ENCODE results near the gene LPA. TPM values are rescaled to one million over a fixed set of nuclear protein-coding genes. Genes with fewer than 3 reads are reported as not detected.
A peak's percentile ranks its signal among the peaks of the same experiment; 100 is the strongest.
"Not testable (repeated sequence)": the region's sequence is repeated elsewhere in the genome, so short reads cannot be mapped to it uniquely, and the experiment has no call there.

The LPA gene
- total RNA-seq, 1 experiment from 2014 or later, result not detected

DNA sequence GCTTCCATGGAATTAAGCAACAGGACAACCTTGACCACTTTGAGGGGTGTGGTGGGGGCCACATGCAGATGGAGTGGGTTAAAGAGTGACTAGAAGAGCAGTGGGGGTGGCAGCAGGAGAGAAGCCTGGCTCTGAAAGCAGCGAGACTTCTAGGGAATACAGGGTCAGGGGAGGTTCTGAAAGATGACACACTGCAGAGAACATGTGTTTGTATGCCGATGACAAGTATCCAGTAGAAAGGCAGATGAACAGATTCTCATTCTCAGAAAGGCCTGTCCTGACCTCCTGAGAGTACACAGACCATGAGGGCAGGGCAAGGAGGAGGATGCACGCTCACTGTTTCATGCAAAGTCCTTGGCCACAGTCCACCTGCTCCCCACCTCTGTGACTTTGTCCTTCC is 2.9 kb downstream of the LPA start:
- DNase-seq (ENCODE audit: low read depth), result no peak

DNA sequence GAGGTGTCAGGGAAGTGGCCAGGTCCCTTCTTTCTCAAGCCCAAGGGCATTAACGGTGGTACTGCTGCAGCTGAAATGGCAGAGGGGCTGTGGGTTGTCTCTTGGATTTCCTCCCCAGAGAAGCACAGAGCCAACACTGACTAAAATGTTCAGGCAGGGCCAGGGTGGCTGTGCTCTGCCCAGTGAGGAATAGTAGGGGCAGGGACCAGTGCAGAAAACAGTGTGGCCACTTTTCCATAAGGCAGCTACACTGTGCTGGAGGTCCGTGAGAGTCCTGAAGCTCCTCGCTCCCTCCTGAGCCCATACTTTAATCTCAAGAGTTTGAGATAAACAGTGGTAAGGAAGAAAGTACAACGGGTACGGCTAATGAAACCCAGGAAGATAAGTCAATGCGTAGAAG is 4.5 kb downstream of the LPA start:
- DNase-seq (ENCODE audit: low read depth), result no peak

DNA sequence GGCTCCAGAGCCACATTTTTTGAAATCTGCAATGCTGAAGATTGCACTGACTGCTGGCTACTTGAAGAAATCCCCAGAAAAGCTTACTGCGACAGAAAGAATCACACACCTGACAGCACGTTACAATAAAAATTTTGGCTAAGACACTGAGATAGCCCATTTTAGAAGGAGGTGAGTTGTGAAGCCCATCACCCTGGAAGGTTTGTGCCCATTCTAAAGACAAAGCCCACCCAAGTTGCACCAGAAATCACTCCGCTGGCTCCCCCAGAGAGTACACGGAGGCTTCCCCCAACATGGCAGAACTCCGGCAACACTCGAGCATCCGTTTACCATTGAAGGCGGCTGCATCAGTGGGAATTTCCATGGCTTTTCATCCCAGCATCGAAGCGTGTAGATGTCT is 29.4 kb downstream of the LPA start:
- no peak for DNase-seq (ENCODE audit: low read depth)

DNA sequence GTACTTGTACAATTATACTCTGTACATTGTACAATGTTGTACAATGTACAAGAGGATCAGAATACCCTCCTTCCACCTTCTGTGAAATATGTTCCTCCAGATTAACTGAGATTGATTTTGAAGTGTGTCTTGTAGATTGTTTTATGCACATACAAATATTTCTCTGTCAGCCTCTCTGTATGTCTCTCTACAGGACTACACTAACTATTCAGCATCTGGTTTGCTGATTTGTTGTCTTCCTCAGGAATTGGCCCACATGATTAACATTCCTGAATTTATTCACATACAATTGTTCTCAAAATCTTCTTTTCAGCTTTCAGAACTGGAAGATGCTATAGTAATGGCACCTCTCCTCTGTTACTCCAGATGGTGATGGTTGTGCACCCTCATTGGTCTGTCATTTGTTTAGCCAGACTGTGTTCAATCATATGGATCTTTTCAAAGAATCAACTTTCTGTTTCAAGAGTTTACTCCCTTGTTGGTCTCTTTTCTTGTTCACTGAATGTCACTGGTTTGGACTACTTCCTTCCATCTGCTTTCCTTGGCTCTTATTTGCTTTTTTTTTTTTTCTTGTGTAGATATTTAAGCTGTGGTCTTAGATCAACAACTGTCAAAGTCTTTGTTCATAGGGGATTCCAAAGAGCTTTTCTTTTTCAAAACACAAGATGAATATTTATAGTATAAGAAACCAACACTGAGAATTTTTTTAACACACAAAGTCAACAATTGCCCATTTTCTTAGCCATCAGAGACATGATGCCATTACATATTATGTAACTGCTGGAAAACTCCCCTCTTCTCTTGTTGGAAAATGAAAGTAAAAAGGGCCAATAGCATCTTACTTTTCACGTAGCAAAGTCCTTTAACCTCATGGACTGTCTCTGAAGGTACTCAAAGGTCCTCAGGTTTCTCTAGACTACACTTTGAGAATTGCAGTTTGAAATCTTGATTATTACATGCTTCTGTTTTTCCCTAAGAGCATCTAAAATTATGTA is 67.9 kb downstream of the LPA start:
- DNase-seq (ENCODE audit: low read depth), result no peak

DNA sequence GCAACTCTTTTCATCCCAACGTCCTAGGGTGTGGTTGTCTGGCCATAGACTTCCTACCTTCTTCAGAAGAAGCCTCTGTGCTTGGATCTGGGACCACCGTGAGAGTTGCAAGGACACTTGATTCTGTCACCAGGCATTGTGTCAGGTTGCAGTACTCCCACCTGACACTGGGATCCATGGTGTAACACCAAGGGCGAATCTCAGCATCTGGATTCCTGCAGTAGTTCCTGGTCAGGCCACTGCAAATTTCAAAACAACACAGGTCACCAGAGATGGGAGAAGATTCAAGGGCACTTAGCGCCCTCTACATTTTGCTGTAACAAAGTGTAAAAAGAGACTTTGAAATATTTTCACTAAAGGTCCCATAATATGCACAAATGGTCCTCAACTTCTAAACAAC is 68.8 kb downstream of the LPA start:
- not testable (repeated sequence) for DNase-seq (ENCODE audit: low read depth)

DNA sequence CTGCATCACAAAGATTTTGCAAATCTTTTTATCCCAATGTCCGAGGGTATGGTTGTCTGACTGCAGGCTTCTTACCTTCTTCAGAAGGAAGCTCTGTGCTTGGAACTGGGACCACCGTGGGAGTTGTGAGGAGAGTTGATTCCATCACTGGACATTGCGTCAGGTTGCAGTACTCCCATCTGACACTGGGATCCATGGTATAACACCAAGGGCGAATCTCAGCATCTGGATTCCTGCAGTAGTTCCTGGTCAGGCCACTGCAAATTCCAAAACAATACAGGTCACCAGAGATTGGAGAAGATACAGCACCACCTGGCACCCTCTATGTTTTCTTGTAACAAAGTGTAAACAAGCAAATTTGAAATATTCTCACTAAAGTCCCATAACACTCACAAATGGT is 77.7 kb downstream of the LPA start:
- DNase-seq (ENCODE audit: low read depth), result no peak

DNA sequence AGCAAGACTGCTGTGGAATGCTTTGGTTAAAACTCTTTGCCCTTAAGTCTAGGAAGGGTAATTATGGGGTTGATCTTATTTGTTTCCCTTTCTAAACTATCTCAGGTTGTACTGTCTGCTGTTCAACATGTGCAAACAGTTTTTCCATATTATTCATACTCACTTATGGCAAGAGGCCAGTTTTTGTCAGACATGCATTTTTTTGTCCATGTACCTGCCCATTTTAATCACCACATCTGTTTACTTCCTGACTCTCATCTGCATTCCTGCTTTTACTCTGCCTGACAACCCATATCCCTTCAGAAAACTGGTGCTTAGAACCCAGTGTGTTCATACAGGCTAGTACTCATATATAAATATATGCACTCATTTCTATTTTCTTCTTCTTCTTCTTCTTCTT is 80.3 kb downstream of the LPA start:
- no peak for DNase-seq (ENCODE audit: low read depth)

DNA sequence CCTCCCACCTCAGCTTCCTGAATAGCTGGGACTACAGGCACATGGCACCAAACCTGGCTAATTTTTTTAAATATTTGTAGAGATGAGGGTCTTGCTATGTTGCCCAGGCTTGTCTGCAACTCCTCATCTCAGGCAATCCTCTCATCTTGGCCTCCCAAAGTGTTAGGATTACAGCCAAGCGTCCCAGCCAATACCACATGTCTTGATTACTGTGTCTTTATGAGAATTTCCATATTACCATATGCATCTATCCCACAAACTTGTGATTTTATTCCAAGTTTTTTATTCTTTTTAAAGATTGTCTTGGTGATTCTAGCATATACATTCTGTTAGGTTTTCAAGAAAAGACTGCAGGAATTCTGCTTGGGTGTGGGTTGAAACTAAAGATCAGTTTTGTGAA is 82.7 kb downstream of the LPA start:
- no peak for DNase-seq (ENCODE audit: low read depth)

DNA sequence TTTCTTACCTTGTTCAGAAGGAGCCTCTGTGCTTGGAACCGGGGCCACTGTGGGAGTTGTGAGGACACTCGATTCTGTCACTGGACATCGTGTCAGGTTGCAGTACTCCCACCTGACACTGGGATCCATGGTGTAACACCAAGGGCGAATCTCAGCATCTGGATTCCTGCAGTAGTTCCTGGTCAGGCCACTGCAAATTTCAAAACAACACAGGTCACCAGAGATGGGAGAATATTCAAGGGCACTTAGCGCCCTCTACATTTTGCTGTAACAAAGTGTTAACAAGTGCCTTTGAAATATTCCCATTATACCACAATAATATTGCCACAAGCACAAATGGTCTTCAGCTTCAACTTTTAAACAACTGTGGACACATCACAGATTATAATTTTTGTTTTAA is 85.6 kb downstream of the LPA start:
- not testable (repeated sequence) for DNase-seq (ENCODE audit: low read depth)

DNA sequence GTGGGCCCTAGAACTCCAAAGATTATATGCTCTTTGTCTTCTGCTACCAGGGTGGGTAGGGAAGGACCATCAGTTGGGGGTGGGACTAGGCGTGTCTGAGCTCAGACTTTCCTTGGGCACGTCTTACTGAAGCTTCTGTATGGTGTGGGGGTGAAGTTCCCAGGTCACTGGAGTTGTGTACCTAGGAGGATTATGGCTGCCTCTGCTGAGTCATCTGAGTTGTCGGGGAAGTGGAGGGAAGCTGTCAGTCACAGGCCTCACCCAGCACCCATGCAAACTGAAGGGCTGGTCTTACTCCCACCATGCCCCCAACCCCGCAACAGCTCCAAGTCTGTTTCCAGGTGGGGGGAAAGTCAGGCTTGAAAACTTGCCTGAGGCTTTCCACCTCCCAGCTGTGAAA is 90.1 kb downstream of the LPA start:
- no peak for DNase-seq (ENCODE audit: low read depth)

DNA sequence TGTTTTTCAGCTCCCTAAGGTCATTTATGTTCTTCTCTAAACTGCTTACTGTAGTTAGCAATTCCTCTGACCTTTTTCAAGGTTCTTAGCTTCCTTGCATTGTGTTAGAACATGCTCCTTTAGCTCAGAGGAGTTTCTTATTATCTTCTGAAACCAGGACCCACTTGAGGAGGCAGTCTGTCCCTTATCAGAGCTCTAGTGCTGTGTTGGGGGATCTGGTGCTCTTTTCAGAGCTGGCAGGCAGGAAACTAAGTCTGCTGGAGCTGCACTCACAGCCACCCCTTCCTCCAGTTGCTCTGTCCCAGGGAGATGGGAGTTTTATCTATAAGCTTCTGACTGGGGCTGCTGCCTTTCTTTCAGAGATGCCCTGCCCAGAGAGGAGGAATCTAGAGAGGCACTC is 92.9 kb downstream of the LPA start:
- not testable (repeated sequence) for DNase-seq (ENCODE audit: low read depth)

DNA sequence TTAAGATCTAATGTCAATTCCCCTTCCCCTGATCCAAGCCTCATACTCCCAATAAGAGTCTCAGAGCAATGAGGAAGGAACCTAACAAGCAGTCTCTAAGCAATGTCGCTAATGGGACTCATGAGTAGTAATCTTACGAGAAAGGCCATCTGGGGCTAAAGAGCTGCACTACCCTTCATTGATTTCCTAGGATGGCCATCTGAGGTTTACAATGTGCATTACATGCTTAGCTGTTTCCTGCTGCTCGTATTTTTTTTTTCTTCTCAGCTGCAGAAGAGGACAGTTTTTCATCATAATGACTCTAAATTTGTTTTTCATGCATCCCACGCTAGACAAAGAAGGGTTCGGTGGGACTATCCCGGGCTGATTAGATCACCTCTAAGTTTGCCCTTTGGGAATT is 119.3 kb downstream of the LPA start:
- DNase-seq (ENCODE audit: low read depth), result no peak

DNA sequence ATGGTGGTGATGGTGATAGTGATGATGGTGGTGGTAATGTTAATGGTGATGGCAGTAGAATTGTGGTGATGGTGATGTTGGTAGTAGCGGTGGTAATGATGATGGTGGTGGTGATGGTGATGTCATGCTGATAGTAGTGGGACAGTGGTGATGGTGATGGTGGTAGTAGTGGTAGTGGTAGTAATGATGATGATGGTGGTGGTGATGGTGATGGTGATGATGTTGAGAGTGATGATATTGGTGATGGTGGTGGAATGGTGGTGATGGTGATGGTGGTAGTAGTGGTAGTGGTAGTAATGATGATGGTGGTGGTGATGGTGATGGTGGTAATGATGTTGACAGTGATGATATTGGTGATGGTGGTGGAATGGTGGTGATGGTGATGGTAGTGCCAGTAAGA is 128.8 kb downstream of the LPA start:
- no peak for DNase-seq (ENCODE audit: low read depth)

DNA sequence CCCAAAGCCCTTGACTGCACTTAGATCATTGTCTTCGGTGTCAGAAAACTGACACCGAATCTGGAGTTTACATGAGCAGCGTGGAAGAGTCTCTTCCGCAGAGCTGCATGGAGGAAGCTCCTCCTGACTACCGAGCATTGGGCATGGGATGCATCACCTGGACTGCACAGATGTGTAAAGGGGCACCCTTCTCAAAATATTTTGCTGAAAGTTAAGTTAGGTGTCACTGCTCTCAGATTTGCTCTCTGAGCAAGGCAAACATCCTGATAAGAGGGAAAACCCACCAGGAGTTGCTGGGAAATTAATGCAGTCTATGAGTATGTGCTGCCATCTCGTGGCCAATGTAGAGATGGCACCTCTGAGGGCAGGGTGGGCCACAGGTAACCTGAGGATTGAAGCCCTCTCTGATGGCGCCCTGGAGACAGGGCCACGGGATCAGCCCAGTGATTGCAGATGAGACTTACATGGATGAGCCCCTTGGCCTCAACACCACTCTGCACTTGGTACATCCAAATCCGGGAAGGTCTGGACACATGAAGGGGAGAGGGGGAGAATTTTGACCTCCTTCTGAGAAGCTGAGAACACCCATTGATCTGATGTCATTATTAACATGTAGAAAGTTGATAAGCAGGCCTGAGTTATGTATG is 129.9 kb downstream of the LPA start:
- DNase-seq (ENCODE audit: low read depth), result peak; percentile 41

DNA sequence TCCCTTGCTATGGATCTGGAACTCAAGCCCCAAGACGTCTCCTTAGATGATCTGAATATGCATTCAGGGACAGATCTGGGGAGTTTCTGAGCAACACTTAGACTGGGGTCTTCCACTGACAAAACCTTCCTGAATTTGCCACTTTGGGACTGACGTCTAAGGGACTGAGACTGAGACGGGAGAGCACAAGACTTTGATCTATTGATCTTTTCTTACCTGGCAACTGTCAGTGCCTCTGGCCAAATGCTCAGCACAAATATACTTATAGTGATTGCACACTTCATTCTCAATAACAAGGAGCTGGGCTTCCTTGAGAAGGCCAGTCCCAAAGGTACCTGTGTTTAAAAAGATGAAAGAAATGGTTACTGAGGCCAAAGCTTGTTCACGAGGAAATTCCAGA is 131.8 kb downstream of the LPA start:
- DNase-seq (ENCODE audit: low read depth), result no peak

DNA sequence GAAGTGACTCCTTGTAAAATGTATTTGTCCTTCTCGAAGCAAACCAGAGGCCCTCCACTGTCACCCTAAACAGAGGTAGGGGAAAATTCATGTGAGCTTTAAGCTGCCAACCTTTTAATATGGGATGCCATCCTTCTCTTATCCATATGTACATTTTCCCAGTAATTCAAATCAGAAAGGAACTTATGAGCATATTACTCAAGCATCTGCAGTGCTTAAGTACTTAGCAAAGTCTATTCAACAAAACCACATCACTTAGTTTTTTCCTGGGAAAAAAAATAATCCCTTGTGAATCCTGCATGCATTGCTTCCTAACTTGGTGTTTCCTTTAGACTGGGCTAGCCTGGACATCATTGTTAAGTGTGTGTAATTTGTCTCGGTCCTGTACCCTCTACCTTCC is 132.2 kb downstream of the LPA start:
- no peak for DNase-seq (ENCODE audit: low read depth)

DNA sequence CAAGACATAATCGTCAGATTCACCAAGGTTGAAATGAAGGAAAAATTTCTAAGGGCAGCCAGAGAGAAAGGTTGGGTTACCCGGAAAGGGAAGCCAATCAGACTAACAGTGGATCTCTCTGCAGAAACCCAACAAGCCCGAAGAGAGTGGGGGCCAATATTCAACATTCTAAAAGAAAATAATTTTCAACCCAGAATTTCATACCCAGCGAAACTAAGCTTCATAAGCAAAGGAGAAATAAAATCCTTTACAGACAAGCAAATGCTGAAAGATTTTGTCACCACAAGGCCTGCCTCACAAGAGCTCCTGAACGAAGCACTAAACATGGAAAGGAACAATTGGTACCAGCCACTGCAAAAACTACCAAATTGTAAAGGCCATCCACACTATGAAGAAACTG is 134.6 kb downstream of the LPA start:
- DNase-seq (ENCODE audit: low read depth), result not testable (repeated sequence)

DNA sequence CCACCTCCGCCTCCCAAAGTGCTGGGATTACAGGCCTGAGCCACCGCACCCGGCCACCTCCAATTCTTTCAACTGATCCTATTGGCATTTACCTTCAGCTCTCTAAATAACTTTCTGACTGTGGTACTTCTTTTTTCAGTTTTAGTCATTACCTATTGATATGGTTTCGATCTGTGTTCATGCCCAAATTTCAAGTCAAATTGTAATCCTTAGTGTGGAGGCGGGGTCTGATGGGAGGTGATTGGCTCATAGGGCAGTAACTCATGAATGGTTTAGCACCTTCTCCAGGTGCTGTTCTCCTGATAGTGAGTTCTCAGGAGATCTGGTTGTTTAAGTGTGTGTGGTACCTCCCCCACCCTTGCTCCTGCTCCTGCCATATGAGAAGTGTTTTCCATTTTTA is 140.9 kb downstream of the LPA start:
- no peak for DNase-seq (ENCODE audit: low read depth)

DNA sequence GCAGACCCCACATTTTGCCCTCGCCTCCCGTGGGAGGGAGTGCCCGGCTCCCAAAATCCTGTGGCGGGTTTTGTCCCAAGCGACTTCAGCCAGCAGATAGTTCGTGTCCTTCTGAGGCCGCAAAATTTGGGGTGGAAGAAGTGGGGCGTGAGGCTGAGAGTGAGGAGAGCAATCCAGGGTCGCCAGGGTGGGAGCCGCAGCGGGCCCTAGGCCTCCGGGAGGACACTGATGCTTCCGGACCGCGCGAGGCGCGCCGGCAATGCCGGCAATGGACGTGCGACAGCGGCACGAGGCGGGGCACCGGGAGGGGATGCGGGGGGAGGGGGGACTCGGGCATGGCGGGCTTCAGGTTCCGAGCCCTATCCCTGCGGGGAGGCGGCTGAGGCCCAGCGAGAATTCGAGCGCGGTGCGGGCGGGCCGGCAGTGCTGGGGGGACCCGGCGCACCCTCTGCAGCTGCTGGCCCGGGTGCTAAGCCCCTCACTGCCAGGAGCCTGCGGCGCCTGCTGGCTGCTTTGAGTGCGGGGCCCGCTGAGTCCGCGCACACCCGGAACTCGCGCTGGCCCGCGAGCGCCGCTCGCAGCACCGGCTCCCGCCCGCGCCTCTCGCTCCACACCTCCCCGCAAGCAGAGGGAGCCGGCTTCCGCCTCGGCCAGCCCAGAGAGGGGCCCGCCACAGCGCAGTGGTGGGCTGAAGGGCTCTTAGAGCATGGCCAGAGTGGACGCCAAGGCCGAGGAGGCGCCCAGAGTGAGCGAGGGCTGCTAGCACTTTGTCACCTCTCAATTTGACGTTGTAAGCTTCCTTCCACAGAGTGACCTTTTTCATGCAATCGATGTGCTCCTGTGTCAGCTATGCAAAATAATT is 143.8 kb downstream of the LPA start:
- DNase-seq (ENCODE audit: low read depth), result peak; percentile 48

DNA sequence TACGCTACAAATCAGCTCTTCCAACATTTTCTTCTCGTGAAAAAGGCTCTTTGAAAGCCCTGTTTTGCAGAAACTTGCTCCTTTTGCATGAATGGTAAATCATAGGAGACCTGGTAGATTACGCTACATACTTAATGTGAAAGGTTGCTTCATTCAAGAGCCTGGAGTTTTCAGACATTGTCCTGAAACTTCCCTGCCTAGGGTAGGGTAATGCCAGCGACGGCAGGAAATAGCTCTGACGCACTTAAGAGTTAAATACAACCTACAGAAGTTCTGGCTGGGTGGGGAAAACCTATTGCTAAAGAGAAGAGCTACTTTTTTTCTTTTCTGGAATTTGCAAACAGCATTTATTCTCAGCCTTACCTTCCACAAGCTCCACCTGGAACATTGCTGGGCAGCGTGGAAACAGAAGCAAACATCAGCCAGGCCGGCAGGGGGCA is 144.5 kb downstream of the LPA start:
- no peak for DNase-seq (ENCODE audit: low read depth)

DNA sequence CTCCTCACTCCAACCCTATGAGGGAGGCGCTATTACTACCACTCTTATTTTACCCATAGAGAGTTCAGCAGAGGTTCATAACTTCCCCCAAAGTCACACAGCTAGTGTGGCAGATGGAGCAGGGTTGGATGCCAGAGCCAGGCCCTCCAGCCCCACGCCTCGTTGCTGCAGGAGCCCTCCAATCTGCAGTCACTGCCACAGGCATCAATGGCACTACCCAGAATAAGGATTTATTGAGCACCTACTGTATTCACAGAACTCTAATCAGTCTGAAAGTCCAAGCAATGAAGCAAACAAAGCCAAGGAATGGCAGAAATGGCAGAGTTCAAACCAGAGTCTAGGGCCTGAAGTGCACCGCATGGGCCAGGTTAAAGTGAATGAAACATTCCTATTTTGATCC is 144.9 kb downstream of the LPA start:
- DNase-seq (ENCODE audit: low read depth), result no peak

DNA sequence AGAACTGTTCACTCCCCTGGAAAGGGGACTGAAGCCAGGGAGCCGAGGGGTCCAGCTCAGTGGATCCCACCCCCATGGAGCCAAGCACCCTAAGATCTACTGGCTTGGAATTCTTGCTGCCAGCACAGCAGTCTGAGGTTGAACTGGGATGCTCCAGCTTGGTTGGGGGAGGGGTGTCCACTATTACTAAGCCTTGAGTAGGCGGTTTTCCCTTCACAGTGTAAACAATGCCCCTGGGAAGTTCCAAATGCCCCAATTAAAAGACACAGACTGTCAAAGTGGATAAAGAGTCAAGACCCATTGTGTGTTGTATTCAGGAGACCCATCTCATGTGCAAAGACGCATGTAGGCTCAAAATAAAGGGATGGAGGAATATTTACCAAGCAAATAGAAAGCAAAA is 150.2 kb downstream of the LPA start:
- peak; percentile 16 for DNase-seq (ENCODE audit: low read depth)
